GM12891 (cell line): ENCODE measurements around the gene PPM1H.

Experiments
- POLR2A ChIP-seq: IDR thresholded peaks from 2 replicates; pipeline ENCODE4 v1.6.1; 2011; ENCODE audit warnings: low read depth, low read length, control low read depth
- POLR2AphosphoS5 ChIP-seq: IDR thresholded peaks from 2 replicates; pipeline ENCODE4 v1.6.1; 2011; ENCODE audit warnings: low read depth, low read length, control low read depth
- POU2F2 ChIP-seq: IDR thresholded peaks from 2 replicates; pipeline ENCODE4 v1.6.1; 2011; ENCODE audit warnings: low read depth, mild to moderate bottlenecking, control low read depth, low read length, moderate library complexity
- SPI1 ChIP-seq: IDR thresholded peaks from 2 replicates; pipeline ENCODE4 v1.6.1; 2011; ENCODE audit warnings: low read depth, low read length, control low read depth
- TAF1 ChIP-seq: IDR thresholded peaks from 2 replicates; pipeline ENCODE4 v1.6.1; 2011; ENCODE audit warnings: low read depth, low read length, control low read depth

- TF ChIP-seq SPI1 (no peak), POLR2A (no peak), POU2F2 (no peak), POLR2AphosphoS5 (no peak), TAF1 (no peak)
These were observed 94.9 kb downstream of the PPM1H start for GRCh38 chr12:62839869-62840660.
